Esophagus muscularis mucosa (tissue), 4 donors: Measurements from ENCODE around the gene LRMDA.

Source experiments
- EP300 ChIP-seq: sonication (generic); formaldehyde crosslinking; IDR thresholded peaks from one replicate; pipeline ENCODE4 v1.6.1; 2017; ENCODE audit warnings: antibody characterized with exemption
- POLR2A ChIP-seq: fragments of 450-650 bp; IDR thresholded peaks from one replicate; pipeline ENCODE4 v1.6.1; 2017; ENCODE audit warnings: antibody characterized with exemption, moderate library complexity, mild to moderate bottlenecking, low read depth
- POLR2AphosphoS5 ChIP-seq, 2 donors: sonication (generic); formaldehyde crosslinking; IDR thresholded peaks; one replicate each; pipeline ENCODE4 v1.6.1; 2017; ENCODE audit warnings: antibody characterized with exemption in 2 of 2
- TF ChIP-seq, protein P1 (sequence below), 3 experiments: fragments of 200-600 bp in 2 of 3; fragments of 450-650 bp in 1 of 3; sonication (generic) in 2 of 3; IDR thresholded peaks; one replicate each; pipeline ENCODE4 v1.5.1; 2017 to 2019; ENCODE audit warnings: antibody characterized with exemption in 3 of 3, mild to moderate bottlenecking in 2 of 3, moderate library complexity in 1 of 3

DNA sequence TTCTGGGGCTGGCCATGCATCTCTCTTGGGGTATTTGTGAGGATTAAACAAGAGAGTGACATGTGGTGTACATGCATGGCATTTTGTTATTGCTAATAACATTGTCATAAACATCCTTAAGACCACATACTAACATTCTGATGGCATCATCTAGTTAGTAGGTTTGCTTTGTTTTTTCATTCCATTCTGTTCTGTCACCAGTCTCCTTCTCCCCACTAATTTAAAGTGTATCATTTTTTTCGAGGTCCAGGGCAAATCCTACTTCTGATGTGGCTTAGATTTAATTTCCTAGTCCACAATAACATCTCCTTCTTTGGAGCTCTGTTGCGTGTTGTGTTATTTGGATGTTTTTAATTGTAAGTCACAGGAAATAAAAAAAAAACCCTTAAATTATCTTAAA, 248.1 kb downstream of the LRMDA start:
- TF ChIP-seq POLR2A, result no peak
- TF ChIP-seq, protein P1, sequence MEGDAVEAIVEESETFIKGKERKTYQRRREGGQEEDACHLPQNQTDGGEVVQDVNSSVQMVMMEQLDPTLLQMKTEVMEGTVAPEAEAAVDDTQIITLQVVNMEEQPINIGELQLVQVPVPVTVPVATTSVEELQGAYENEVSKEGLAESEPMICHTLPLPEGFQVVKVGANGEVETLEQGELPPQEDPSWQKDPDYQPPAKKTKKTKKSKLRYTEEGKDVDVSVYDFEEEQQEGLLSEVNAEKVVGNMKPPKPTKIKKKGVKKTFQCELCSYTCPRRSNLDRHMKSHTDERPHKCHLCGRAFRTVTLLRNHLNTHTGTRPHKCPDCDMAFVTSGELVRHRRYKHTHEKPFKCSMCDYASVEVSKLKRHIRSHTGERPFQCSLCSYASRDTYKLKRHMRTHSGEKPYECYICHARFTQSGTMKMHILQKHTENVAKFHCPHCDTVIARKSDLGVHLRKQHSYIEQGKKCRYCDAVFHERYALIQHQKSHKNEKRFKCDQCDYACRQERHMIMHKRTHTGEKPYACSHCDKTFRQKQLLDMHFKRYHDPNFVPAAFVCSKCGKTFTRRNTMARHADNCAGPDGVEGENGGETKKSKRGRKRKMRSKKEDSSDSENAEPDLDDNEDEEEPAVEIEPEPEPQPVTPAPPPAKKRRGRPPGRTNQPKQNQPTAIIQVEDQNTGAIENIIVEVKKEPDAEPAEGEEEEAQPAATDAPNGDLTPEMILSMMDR (IDR thresholded peaks at IDR 0.05), result no peak
- no peak for TF ChIP-seq POLR2AphosphoS5 (IDR thresholded peaks at IDR 0.05)
- no peak for TF ChIP-seq EP300
